HG03064 (cell line): ENCODE data around the gene ISM2.
A peak's percentile ranks its signal among the peaks of the same experiment; 100 is the strongest.

Source experiments
- ATAC-seq: cut with Tn5 transposase; IDR thresholded peaks from one replicate; pipeline ENCODE4 v1.9.1; 2021; ENCODE audit warnings: low read depth; ENCODE audit not compliant: unreplicated experiment

The ISM2 gene

GRCh38 chr14:77470224-77470870, 28.3 kb downstream of the ISM2 start:
- ATAC-seq: no peak

GRCh38 chr14:77469539-77469938, 29.1 kb downstream of the ISM2 start:
- ATAC-seq: no peak

- ATAC-seq: no peak
These were observed 29.5 kb downstream of the ISM2 start for GRCh38 chr14:77469067-77469505.

- ATAC-seq: no peak
These were observed 30.8 kb downstream of the ISM2 start for GRCh38 chr14:77467801-77468200.

GRCh38 chr14:77459072-77459723, 39.4 kb downstream of the ISM2 start:
- no peak for ATAC-seq

- peak; percentile 20 for ATAC-seq
These were observed 40.2 kb downstream of the ISM2 start for GRCh38 chr14:77458249-77458950.

- peak; percentile 83 for ATAC-seq
These were observed 40.9 kb downstream of the ISM2 start, which contains the start of the genes AHSA1 and VIPAS39 for GRCh38 chr14:77457522-77458248. Gene AHSA1, plus strand, starts transcription at chr14:77458093. Its CDS starts 97 bp downstream, at chr14:77458190. Gene VIPAS39, minus strand, starts transcription at chr14:77457601. Its CDS starts 3,499 bp downstream, at chr14:77454102.

- no peak for ATAC-seq
These were observed 41.5 kb downstream of the ISM2 start for GRCh38 chr14:77457115-77457521.

GRCh38 chr14:77455966-77456640, 42.5 kb downstream of the ISM2 start:
- ATAC-seq: no peak

- no peak for ATAC-seq
These were observed 56.4 kb downstream of the ISM2 start for GRCh38 chr14:77442196-77442595.

GRCh38 chr14:77439861-77440260, 58.8 kb downstream of the ISM2 start:
- ATAC-seq: no peak

GRCh38 chr14:77438596-77438995, 60.0 kb downstream of the ISM2 start:
- no peak for ATAC-seq

GRCh38 chr14:77436042-77436441, 62.6 kb downstream of the ISM2 start:
- ATAC-seq: no peak

- no peak for ATAC-seq
These were observed 72.2 kb downstream of the ISM2 start for GRCh38 chr14:77426396-77426795.

GRCh38 chr14:77424862-77425261, 73.8 kb downstream of the ISM2 start:
- ATAC-seq: no peak
